Measurements from ENCODE around the gene NSG2.
"Not testable (repeated sequence)": the region's sequence is repeated elsewhere in the genome, so short reads cannot be mapped to it uniquely, and the experiment has no call there.

Gene NSG2

DNA sequence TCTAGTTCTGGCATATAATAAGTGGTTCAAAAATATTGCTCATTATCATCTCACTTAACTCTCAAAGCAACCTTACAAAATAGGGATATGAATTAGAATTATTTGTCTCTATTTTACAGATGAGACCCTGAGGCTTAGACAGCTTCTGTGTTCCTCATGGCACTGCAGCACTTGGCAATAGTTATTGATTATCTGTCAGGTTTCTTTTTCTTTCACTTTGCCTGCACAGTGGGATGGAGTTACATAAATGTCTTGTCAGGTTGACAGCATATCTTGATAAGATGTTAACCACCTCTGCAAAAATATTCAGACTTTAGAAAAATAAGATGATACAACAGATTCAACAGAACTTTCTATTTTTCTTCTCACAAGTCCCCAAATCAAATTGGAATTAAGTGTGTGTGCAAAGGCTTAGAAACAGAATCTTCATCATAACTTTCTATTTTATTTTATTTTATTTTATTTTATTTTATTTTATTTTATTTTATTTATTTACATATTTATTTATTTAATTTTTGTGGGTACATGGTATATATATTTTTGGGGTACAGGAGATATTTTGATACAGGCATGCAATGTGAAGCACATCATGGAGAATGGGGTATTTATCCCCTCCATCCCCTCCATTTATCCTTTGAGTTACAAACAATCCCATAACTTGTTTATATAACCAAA lies 17.7 kb downstream of the NSG2 start:
- DNase-seq = no peak

DNA sequence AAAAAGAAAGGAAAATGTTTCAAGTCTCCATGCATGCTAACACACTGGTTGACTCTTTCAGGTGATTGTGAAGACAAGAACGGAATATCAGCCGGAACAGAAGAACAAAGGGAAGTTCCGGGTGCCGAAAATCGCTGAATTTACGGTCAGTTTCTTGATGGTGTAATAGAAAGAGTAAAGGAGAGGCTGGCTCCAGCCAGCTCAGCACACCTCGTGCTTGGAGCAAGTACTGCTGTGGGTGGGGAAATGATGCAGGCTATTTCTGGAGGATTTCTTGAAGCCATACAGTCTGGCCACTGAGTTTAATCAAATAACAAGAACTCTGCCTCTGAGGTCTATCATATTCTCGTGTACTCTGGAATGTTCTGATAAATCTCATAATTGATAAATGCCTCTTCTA lies 18.7 kb downstream of the NSG2 start:
- no peak for DNase-seq

- DNase-seq = no peak
Observed at GRCh38 chr5:174065528-174066197, 20.2 kb downstream of the NSG2 start.

GRCh38 chr5:174067499-174067898 lies 22.0 kb downstream of the NSG2 start:
- no peak for DNase-seq

- DNase-seq = no peak
Observed at GRCh38 chr5:174071484-174071883, 26.0 kb downstream of the NSG2 start.

- DNase-seq = no peak
Observed at GRCh38 chr5:174073122-174073660, 27.7 kb downstream of the NSG2 start.

- no peak for DNase-seq
Observed at GRCh38 chr5:174074369-174074768, 28.9 kb downstream of the NSG2 start.

DNA sequence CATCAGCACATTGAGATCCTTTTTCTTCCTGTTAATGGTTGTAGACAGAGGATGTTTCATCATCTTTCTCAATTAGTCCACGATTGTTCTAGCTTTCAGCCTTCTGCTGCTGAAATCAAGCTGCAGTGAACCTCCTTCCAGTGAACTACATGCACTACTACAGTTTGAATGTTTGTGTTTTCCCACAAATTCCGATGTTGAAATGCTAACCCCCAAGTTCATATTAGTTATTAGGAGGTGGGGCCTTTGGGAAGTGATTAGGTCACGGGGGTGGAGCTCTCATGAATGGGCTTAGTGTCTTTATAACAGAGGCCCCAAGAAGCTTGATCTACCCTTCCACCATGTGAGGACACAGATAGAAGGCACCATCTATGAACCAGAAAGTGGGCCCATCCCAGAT lies 32.9 kb downstream of the NSG2 start:
- DNase-seq = no peak

DNA sequence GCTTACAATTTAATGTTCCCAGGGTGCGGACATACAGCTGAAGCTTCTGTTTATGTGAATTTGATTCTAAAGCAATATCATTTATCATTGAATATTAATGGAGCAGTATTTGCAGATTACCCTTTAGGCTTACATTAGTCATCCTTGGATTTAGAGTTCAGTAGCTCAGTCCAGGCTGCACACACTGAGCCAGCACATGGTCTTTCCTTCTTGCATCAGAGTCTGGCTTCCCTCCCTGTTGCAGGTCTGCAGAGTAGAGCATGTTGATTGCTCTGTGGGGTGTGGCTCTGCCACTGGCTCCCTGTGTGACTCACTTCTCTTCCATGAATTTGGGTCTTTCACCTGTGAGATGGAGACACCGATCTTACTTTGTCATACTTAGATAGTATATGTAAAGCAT lies 36.8 kb downstream of the NSG2 start:
- no peak for DNase-seq

DNA sequence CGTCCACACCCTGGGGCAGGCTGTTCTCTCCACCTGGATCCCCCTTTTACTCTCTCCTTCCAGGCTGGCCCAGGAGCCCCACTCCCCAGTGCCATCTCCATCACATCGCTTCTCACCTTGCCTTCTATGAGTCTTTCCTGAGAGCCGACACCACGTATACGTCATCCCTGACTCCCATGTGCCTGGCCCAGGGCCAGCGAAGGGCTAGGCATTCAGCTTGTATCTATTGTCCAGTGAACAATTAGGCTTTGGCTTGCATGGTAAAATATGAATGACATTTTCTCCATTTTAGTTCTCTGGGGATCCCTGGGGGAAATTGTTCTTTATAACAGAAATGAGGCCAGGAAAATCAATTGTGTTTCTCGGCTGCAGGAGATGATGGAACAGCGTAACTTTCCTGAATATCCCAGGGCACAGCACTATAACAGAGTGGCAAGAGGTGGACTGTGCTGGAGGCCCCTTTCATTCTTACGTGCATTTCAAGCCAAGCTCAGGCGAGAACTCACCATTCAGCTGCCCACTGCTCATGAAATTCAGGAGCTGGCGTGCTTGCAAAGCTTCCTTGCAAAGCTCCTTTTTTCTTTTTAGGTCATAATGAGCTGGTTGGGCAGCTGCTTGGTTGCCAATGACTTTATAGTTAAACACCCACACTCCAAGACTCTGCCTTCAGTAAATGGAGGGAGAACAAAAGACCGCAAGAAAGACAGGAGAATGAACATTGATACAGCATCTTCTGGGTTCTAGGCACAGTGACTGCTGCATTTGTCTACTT lies 37.7 kb downstream of the NSG2 start:
- no peak for DNase-seq

DNA sequence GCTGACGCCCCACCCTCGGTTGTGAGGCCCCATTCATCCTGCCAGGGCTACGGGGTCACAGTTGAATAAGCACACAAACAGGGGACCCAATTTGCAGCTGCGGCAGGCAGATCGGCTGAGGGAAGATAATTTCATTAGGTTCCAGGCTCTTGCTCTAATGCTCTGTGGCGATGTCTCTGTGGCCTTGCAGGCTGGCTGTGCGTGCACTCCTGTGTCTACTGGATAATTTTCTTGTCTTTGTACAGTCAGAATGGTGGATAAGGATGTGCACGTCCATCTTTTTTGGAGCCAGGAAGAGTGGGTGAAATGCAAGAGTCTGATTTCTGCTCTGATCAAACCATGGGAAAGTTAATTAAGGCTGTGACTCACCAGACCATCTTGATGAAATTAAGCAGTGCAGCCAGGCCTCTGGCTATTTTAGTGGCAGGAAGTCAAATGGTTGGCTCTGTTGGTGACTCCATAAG lies 39.2 kb downstream of the NSG2 start:
- no peak for DNase-seq

- no peak for DNase-seq
Observed at GRCh38 chr5:174086751-174087150, 41.2 kb downstream of the NSG2 start.

GRCh38 chr5:174087783-174088182 lies 42.3 kb downstream of the NSG2 start:
- no peak for DNase-seq

DNA sequence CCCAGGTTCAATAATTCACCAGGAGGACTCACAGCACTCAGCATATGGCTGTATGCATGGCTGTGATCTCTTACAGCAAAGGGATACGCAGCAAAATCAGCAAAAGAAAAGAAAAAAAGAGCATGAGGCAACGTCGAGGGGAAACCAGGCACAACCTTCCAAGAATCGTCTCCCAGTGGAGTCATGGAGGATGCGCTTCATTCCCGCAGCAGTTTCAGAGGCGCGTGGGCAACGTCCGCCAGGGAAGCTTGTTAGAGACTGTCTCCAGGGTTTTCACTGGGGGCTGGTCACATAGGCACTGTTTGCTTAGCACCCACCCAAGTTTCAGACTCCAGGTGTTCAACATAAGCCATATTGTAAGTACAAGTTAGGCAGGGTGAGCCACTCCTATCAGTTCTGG lies 44.6 kb downstream of the NSG2 start:
- no peak for DNase-seq

- DNase-seq = no peak
Observed at GRCh38 chr5:174093123-174093522, 47.6 kb downstream of the NSG2 start.

DNA sequence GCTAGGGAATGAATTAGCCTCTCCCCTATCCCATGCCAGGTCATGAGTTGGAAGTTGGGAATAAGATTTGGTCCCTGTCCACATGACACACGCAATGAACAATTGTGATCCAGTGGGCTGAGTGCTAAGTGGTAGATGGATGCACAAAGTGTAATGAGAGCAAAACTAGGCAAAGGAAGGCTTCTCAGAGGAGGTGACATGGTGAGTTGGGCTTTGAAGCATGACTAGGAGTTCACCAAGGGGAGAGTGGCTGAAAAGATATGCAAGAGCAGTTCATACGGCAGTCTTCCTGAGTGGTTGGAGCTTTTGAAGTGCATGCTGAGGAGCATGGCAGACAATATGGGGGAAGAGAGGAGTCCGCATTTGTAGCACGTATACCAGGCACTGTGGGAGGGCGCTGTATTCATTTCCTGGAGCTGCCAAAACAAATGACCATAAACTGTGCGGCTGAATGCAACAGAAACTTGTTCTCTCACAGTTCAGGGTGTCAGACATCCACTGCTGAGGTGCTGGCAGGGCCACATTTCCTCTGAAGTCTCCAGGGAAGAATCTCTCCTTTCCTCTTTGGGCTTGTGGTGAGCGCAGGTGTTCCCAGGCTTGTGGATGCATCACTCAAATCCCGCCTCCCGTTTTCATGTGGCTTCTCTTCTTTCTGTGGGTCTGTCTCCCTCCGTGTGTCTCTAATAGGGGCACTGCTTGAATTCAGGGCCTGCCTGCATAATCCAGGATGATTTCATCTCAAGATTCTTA lies 49.5 kb downstream of the NSG2 start:
- no peak for DNase-seq

GRCh38 chr5:174096619-174097018 lies 51.1 kb downstream of the NSG2 start:
- no peak for DNase-seq

- DNase-seq = no peak
Observed at GRCh38 chr5:174097486-174098185, 52.1 kb downstream of the NSG2 start.

DNA sequence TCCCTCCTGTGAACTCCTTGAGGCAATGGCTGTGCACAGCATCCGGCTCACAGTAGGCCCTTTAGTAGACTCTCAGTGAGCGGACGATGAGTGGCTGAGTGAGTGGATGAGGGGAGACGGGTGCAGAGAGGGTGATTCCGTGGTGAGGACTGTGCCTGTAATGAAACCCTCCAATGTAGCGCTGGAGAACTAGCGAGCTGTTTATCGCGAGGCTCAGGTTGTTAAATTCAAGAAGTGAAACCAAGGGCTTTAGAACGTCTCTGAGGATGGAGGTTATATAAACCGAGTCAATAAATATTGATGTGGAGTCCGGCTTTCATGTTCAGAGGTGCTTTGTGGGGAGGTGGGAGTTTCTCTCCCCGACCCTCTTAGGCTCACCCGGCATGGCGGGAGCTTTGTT lies 53.2 kb downstream of the NSG2 start:
- DNase-seq = no peak

GRCh38 chr5:174100490-174100889 lies 55.0 kb downstream of the NSG2 start:
- no peak for DNase-seq

DNA sequence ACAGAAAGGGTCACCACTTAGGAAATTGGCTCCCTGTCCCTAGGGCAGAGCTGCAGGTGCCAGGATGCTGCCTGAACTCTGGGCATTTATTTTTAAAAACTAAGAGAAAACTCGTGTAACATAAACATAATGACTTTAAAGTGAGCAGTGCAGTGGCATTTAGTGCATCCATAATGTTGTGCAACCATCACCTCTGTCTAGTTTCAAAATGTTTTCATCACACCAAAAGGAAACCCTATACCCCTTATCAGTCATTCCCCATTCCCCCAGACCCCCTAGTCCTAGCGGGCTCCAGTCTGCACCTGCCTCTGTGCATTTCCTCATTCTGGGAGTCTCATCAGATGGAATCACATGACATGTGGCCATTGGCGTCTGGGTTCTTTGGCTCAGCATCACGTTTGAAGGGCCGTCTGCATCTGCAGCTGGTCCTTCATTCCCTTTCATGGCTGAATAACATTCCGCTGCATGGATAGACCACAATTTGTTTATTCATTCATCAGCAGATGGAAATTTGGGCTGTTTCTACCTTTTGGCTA lies 55.8 kb downstream of the NSG2 start:
- no peak for DNase-seq

- not testable (repeated sequence) for DNase-seq
Observed at GRCh38 chr5:174102574-174102973, 57.1 kb downstream of the NSG2 start.
